Spleen (tissue), 7 donors: Measurements from ENCODE around the gene GGA2.

Experiments
- POLR2A ChIP-seq, 3 donors: fragments of 450-650 bp; IDR thresholded peaks; one replicate each; pipeline ENCODE4 v1.5.1; 2017; ENCODE audit warnings: antibody characterized with exemption in 3 of 3, mild to moderate bottlenecking in 1 of 3
- POLR2AphosphoS5 ChIP-seq, 3 donors: sonication (generic); formaldehyde crosslinking; IDR thresholded peaks; one replicate each; pipeline ENCODE4 v1.5.1; 2017; ENCODE audit warnings: antibody characterized with exemption in 3 of 3
- TF ChIP-seq, protein P1 (sequence below), 11 experiments: fragments of 200-600 bp in 7 of 11; fragments of 450-650 bp in 4 of 11; sonication (generic) in 4 of 11; IDR thresholded peaks in 8 of 11; conservative IDR thresholded peaks in 3 of 11; 1 replicate in 7 of 11; 2 replicates in 4 of 11; pipeline versions ENCODE4 v1.4.0 to v1.8.0; 2016 to 2021; ENCODE audit warnings: antibody characterized with exemption in 11 of 11, inconsistent platforms in 4 of 11, mild to moderate bottlenecking in 1 of 11
- donor health status: DM: no; HTN: no; CAD: no; lungs with moderate emphysema.
- donor health status: DM: no; HTN: no; CAD: no.
- donor health status: DM: no; HTN: no; CAD: no.

DNA sequence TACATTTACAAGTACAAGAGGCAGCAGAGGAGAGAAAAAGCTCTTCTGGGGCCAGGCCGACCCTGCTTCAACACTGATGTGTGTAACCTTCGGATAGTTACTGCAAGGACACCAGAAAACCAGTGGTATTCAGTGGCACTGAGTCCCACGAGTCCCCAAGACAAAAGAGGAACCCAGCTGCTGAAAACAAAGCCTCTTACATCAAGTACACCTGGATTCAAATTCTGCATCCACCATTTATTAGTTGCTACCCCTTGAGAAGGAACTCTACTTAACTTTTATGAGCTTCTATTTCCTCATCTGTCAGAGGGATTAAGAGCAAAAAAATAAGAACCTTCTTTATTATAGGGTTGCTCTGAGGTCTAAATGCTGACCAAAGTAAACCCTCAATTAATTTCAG lies 44.2 kb upstream of the GGA2 start:
- TF ChIP-seq POLR2AphosphoS5 (IDR thresholded peaks at IDR 0.05): no peak
- TF ChIP-seq, protein P1, sequence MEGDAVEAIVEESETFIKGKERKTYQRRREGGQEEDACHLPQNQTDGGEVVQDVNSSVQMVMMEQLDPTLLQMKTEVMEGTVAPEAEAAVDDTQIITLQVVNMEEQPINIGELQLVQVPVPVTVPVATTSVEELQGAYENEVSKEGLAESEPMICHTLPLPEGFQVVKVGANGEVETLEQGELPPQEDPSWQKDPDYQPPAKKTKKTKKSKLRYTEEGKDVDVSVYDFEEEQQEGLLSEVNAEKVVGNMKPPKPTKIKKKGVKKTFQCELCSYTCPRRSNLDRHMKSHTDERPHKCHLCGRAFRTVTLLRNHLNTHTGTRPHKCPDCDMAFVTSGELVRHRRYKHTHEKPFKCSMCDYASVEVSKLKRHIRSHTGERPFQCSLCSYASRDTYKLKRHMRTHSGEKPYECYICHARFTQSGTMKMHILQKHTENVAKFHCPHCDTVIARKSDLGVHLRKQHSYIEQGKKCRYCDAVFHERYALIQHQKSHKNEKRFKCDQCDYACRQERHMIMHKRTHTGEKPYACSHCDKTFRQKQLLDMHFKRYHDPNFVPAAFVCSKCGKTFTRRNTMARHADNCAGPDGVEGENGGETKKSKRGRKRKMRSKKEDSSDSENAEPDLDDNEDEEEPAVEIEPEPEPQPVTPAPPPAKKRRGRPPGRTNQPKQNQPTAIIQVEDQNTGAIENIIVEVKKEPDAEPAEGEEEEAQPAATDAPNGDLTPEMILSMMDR (IDR thresholded peaks at IDR 0.05 in 8 of 11, conservative IDR thresholded peaks at IDR 0.05 in 3 of 11): no peak
- TF ChIP-seq POLR2A (IDR thresholded peaks at IDR 0.05): no peak
